DMS114 treated with DMSO at 0.1 percent for 48 hours (cell line): ENCODE data around the gene LINC00237.

Experiments
- DNase-seq: peaks from one replicate; lab custom pipeline; 2025; ENCODE audit not compliant: unreplicated experiment; lab: John Stamatoyannopoulos, UW

The LINC00237 gene

GRCh38 chr20:21099751-21100577 lies 6.2 kb downstream of the LINC00237 start:
- peak; percentile 48 for DNase-seq

- DNase-seq: no peak
Observed at GRCh38 chr20:21096321-21097043, 9.7 kb downstream of the LINC00237 start.

GRCh38 chr20:21092806-21093205 lies 13.4 kb downstream of the LINC00237 start:
- DNase-seq: no peak

- no peak for DNase-seq
Observed at GRCh38 chr20:21090721-21091120, 15.4 kb downstream of the LINC00237 start.

GRCh38 chr20:21090111-21090618 lies 16.0 kb downstream of the LINC00237 start:
- DNase-seq: no peak

GRCh38 chr20:21089391-21089790 lies 16.8 kb downstream of the LINC00237 start:
- no peak for DNase-seq

- no peak for DNase-seq
Observed at GRCh38 chr20:21087862-21088540, 18.2 kb downstream of the LINC00237 start.

- no peak for DNase-seq
Observed at GRCh38 chr20:21083825-21084325, 22.3 kb downstream of the LINC00237 start.

- no peak for DNase-seq
Observed at GRCh38 chr20:21082584-21082983, 23.6 kb downstream of the LINC00237 start.

- DNase-seq: no peak
Observed at GRCh38 chr20:21077809-21078345, 28.3 kb downstream of the LINC00237 start.

GRCh38 chr20:21076073-21076472 lies 30.1 kb downstream of the LINC00237 start:
- no peak for DNase-seq

GRCh38 chr20:21075471-21075870 lies 30.7 kb downstream of the LINC00237 start:
- DNase-seq: no peak

GRCh38 chr20:21074605-21075336 lies 31.4 kb downstream of the LINC00237 start:
- DNase-seq: no peak

GRCh38 chr20:21067255-21067654 lies 38.9 kb downstream of the LINC00237 start:
- DNase-seq: no peak

GRCh38 chr20:21064924-21065323 lies 41.2 kb downstream of the LINC00237 start:
- no peak for DNase-seq

- no peak for DNase-seq
Observed at GRCh38 chr20:21063276-21063675, 42.9 kb downstream of the LINC00237 start.

- no peak for DNase-seq
Observed at GRCh38 chr20:21053002-21053762, 53.0 kb downstream of the LINC00237 start.

GRCh38 chr20:21052686-21053001 lies 53.5 kb downstream of the LINC00237 start:
- no peak for DNase-seq

- DNase-seq: no peak
Observed at GRCh38 chr20:21052241-21052640, 53.9 kb downstream of the LINC00237 start.

- no peak for DNase-seq
Observed at GRCh38 chr20:21050710-21051109, 55.4 kb downstream of the LINC00237 start.
